Adrenal gland (tissue), 12 donors: ENCODE data around the gene TMEM151A. TPM values are rescaled to one million over a fixed set of nuclear protein-coding genes. Genes with fewer than 3 reads are reported as not detected.

ENCODE experiments used
- DNase-seq, 7 donors: peaks; one replicate each; pipeline ENCODE4 v3.0.0-alpha.2; 2019 to 2020
- H3K27ac ChIP-seq, 5 donors: fragments of 200-600 bp; sonication (generic) in 4 of 5; 1 replicate in 3 of 5; 2 replicates in 2 of 5; pipeline versions ENCODE4 v1.5.1 to v1.8.0; 2016 to 2020; ENCODE audit warnings: mild to moderate bottlenecking in 1 of 5
- H3K27me3 ChIP-seq: fragments of 200-600 bp; 2 replicates; pipeline ENCODE4 v1.8.0; 2021
- H3K36me3 ChIP-seq, 2 donors: fragments of 200-600 bp; replicated peaks in 1 of 2; 1 replicate in 1 of 2; 2 replicates in 1 of 2; pipeline versions ENCODE4 v1.5.1 to v1.8.0; 2018 to 2022
- H3K4me1 ChIP-seq, 2 donors: fragments of 200-600 bp; replicated peaks in 1 of 2; 1 replicate in 1 of 2; 2 replicates in 1 of 2; pipeline versions ENCODE4 v1.5.1 to v1.8.0; 2018 to 2021
- H3K4me3 ChIP-seq, 4 donors: fragments of 200-600 bp; sonication (generic) in 3 of 4; one replicate each; pipeline ENCODE4 v1.5.1; 2016 to 2018
- H3K9me3 ChIP-seq, 3 donors: fragments of 200-600 bp; sonication (generic) in 1 of 3; replicated peaks in 1 of 3; 1 replicate in 2 of 3; 2 replicates in 1 of 3; pipeline versions ENCODE4 v1.5.1 to v1.8.0; 2016 to 2021
- CTCF ChIP-seq, 6 experiments: fragments of 450-650 bp in 4 of 6; fragments of 200-600 bp in 2 of 6; sonication (generic) in 1 of 6; IDR thresholded peaks; 1 replicate in 5 of 6; 2 replicates in 1 of 6; pipeline versions ENCODE4 v1.5.1 to v1.8.0; 2016 to 2021; ENCODE audit warnings: antibody characterized with exemption in 6 of 6, mild to moderate bottlenecking in 2 of 6, moderate library complexity in 1 of 6
- POLR2A ChIP-seq, 2 donors: fragments of 450-650 bp; IDR thresholded peaks; one replicate each; pipeline ENCODE4 v1.6.1; 2017; ENCODE audit warnings: antibody characterized with exemption in 2 of 2, mild to moderate bottlenecking in 2 of 2, moderate library complexity in 1 of 2
- WGBS, 4 donors: extraction: QIAGEN DNeasy Blood & Tissue Kit in 2 of 4; methylation state at CpG; one replicate each; pipeline versions ENCODE4 v1.1.5 to v1.1.7; 2013 to 2017; 5-methylcytosine and 5-hydroxymethylcytosine counted together
- intact Hi-C, 2 donors: fragments of 100-400 bp; cut with DNase I; formaldehyde crosslinking; loops; one replicate each; pipeline versions ENCODE4 v1.14.1 to v1.15.0; 2022 to 2023
- polyA plus RNA-seq, 3 donors: library from polyadenylated mRNA; stranded (reverse); fragments of 200-250 nt in 2 of 3; fragments of 350-450 nt in 1 of 3; fragmentation: Illumina TruSeq in 1 of 3; extraction: RNeasy Lipid Tissue Mini Kit (QIAGEN cat#74804) in 1 of 3; gene quantifications; one replicate each; pipeline ENCODE4 v1.2.3, GENCODE V29; 2013 to 2014
- total RNA-seq, 9 donors: library from RNA; depleted of rRNA in 4 of 9; stranded (reverse); fragments of >200 nt in 4 of 9; fragments of 120-200 nt in 1 of 9; fragmentation: NEBNext Ultra II Directional in 1 of 9; extraction: Animal tissue kit (Norgen Biotek cat#: 25700) in 1 of 9; gene quantifications; one replicate each; pipeline versions ENCODE4 v1.1.0 to v1.2.4, GENCODE V29; 2013 to 2023
- donor health status: healthy with polysubstance abuse.
- donor health status: Bipolar disorder and iron deficiency.
- donor health status: DM: yes; HTN: yes; CAD: no.
- donor health status: DM: no; HTN: no; CAD: no.
- donor health status: DM: no; HTN: no; CAD: no.
- donor health status: DM: yes; HTN: yes; CAD: no.

The TMEM151A gene
- total and polyA plus RNA-seq, 12 donors = 0.07 to 6.8 (median 1.3) TPM; not detected in 3

DNA sequence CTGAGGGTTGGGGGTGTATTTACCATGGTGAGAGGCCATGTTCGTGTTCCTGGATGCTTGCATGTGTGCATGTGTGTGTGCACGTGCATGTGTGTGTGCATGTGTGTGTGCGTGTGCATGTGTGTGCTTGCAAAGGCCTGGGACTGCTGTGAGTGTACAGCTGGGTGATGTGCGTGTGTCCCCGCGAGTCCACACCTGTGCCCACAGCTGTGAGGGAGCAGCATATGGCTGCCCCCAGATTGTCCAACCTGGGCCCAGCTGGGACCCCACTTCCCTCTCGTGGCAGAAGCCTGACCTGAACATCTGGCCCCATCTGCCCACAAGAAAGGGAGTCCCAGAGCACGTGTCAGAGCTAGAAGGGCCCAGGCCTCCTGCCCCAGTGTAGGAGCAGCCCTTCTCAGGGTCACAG is 33.6 kb downstream of the TMEM151A start:
- 77 to 83% (median 81%) methylated on average over 6 to 8 of the region's 8 CpGs for WGBS, 4 donors
- TF ChIP-seq CTCF (IDR thresholded peaks at IDR 0.05) = no peak
- no peak for TF ChIP-seq POLR2A (IDR thresholded peaks at IDR 0.05)
- H3K27ac ChIP-seq = peak overlapping the region in 1 of 5 donors; percentile 31

GRCh38 chr11:66326261-66327111 is 34.8 kb downstream of the TMEM151A start:
- H3K27me3 ChIP-seq = no peaks in the 10 kb centered on the region
- peak overlapping the region in 2 of 5 donors; percentile 57 to 73 for H3K27ac ChIP-seq
- intact Hi-C loops = no loop called here
- peaks cover 0 to 17% of the 10 kb centered on the region in 2 donors for H3K4me1 ChIP-seq
- peak in 1 of 7 donors; percentile 43 for DNase-seq
- WGBS, 4 donors = 49 to 63% (median 56%) methylated on average over 1 to 21 of the region's 21 CpGs
- TF ChIP-seq POLR2A (IDR thresholded peaks at IDR 0.05) (no peak), CTCF (IDR thresholded peaks at IDR 0.05) (no peak)
- no peaks in the 10 kb centered on the region for H3K9me3 ChIP-seq
- H3K36me3 ChIP-seq = no peaks in the 10 kb centered on the region
- no peak overlapping the region for H3K4me3 ChIP-seq

More for the DNA sequence above, 33.6 kb downstream of the TMEM151A start:
- Histone ChIP-seq H3K9me3 (no peaks in the 10 kb centered on the region), H3K4me3 (no peak overlapping the region), H3K4me1 (peaks cover 0 to 17% of the 10 kb centered on the region in 2 donors), H3K27me3 (no peaks in the 10 kb centered on the region), H3K36me3 (no peaks in the 10 kb centered on the region)
- intact Hi-C loops = no loop called here
- no peak for DNase-seq

- Histone ChIP-seq H3K36me3 (peaks cover 0 to 3% of the 10 kb centered on the region in 2 donors), H3K27me3 (no peaks in the 10 kb centered on the region), H3K27ac (peak overlapping the region in 2 of 5 donors; percentile 57 to 73), H3K4me3 (no peak overlapping the region), H3K4me1 (peaks cover 0 to 17% of the 10 kb centered on the region in 2 donors), H3K9me3 (no peaks in the 10 kb centered on the region)
- no peak for TF ChIP-seq POLR2A (IDR thresholded peaks at IDR 0.05)
- TF ChIP-seq CTCF (IDR thresholded peaks at IDR 0.05) = no peak
- no peak for DNase-seq
- intact Hi-C loops = no loop called here
- 68 to 84% (median 75%) methylated on average over 9 to 10 of the region's 10 CpGs for WGBS, 4 donors
Measured at GRCh38 chr11:66327171-66328030, 35.7 kb downstream of the TMEM151A start.

GRCh38 chr11:66328031-66328301 is 36.3 kb downstream of the TMEM151A start:
- no peak for DNase-seq
- no peak overlapping the region for H3K4me3 ChIP-seq
- peaks cover 0 to 17% of the 10 kb centered on the region in 2 donors for H3K4me1 ChIP-seq
- H3K27ac ChIP-seq = peak overlapping the region in 2 of 5 donors; percentile 45 to 73
- intact Hi-C loops = no loop called here
- peaks cover 0 to 7% of the 10 kb centered on the region in 2 donors for H3K36me3 ChIP-seq
- 40 to 67% (median 56%) methylated on average over 1 to 3 of the region's 3 CpGs for WGBS, 4 donors
- H3K9me3 ChIP-seq = no peaks in the 10 kb centered on the region
- TF ChIP-seq CTCF (IDR thresholded peaks at IDR 0.05) (no peak), POLR2A (IDR thresholded peaks at IDR 0.05) (no peak)
- no peaks in the 10 kb centered on the region for H3K27me3 ChIP-seq
